Testis (tissue), 2 donors: ENCODE data around the gene TAGAP.

ENCODE experiments used
- POLR2A ChIP-seq: fragments of 450-650 bp; IDR thresholded peaks from one replicate; pipeline ENCODE4 v1.6.1; 2017; ENCODE audit warnings: antibody characterized with exemption, mild to moderate bottlenecking, moderate library complexity
- TF ChIP-seq, protein P1 (sequence below), 3 experiments: fragments of 450-650 bp in 2 of 3; fragments of 200-600 bp in 1 of 3; sonication (generic) in 1 of 3; IDR thresholded peaks; one replicate each; pipeline ENCODE4 v1.5.1; 2016 to 2019; ENCODE audit warnings: antibody characterized with exemption in 3 of 3, mild to moderate bottlenecking in 2 of 3, moderate library complexity in 1 of 3

DNA sequence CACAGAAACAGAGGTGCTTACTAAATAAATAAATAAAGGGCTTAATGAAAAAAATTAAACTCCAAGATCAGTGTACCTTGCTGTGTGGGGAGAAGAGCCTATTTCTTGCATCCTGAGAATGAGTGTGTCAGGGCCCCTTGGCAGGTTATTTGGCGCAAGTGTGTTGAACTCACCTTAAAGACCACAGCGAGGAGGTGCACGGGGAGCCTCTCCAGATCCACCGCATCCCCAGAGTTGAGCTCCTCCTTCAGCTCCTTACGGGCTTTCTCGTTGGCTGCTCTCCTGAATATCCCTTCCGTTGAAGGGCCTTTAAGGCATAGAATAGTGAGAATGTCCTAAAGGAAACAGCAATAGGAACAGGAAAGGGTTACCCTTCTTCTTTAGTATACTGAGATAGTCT is 3.6 kb downstream of the TAGAP start:
- TF ChIP-seq POLR2A = no peak
- TF ChIP-seq, protein P1, sequence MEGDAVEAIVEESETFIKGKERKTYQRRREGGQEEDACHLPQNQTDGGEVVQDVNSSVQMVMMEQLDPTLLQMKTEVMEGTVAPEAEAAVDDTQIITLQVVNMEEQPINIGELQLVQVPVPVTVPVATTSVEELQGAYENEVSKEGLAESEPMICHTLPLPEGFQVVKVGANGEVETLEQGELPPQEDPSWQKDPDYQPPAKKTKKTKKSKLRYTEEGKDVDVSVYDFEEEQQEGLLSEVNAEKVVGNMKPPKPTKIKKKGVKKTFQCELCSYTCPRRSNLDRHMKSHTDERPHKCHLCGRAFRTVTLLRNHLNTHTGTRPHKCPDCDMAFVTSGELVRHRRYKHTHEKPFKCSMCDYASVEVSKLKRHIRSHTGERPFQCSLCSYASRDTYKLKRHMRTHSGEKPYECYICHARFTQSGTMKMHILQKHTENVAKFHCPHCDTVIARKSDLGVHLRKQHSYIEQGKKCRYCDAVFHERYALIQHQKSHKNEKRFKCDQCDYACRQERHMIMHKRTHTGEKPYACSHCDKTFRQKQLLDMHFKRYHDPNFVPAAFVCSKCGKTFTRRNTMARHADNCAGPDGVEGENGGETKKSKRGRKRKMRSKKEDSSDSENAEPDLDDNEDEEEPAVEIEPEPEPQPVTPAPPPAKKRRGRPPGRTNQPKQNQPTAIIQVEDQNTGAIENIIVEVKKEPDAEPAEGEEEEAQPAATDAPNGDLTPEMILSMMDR (IDR thresholded peaks at IDR 0.05) = no peak
